Cardiac muscle cell (in vitro differentiated cells and primary cell): ENCODE measurements around the gene RAPH1. TPM values are rescaled to one million over a fixed set of nuclear protein-coding genes. Genes with fewer than 3 reads are reported as not detected.
"Not testable (repeated sequence)": the region's sequence is repeated elsewhere in the genome, so short reads cannot be mapped to it uniquely, and the experiment has no call there.

Source experiments
- DNase-seq, 2 donors: peaks; one replicate each; pipeline versions ENCODE4 v3.0.0 to v3.0.0-alpha.2; 2010 to 2017; ENCODE audit warnings: low read depth in 1 of 2, low spot score in 1 of 2
- H3K27ac ChIP-seq: fragments of 200-600 bp; sonication (generic); 2 replicates; pipeline ENCODE4 v1.5.1; 2016
- H3K27me3 ChIP-seq: fragments of 200-600 bp; sonication (generic); 2 replicates; pipeline ENCODE4 v1.6.0; 2016; ENCODE audit warnings: control low read depth
- H3K36me3 ChIP-seq: fragments of 200-600 bp; sonication (generic); 2 replicates; pipeline ENCODE4 v1.5.1; 2016; ENCODE audit warnings: control low read depth
- H3K4me1 ChIP-seq: fragments of 200-600 bp; sonication (generic); 2 replicates; pipeline ENCODE4 v1.8.1; 2017; ENCODE audit warnings: low read depth, mild to moderate bottlenecking, mixed run types
- H3K4me3 ChIP-seq: fragments of 200-600 bp; sonication (generic); 2 replicates; pipeline ENCODE4 v1.5.1; 2016; ENCODE audit warnings: mild to moderate bottlenecking
- H3K9me3 ChIP-seq: fragments of 200-600 bp; sonication (generic); 2 replicates; pipeline ENCODE4 v1.5.1; 2017; ENCODE audit warnings: low read depth, mild to moderate bottlenecking, control low read depth
- CTCF ChIP-seq: IDR thresholded peaks from 2 replicates; pipeline ENCODE4 v1.5.1; 2012; ENCODE audit warnings: low read depth, mild to moderate bottlenecking, low read length
- polyA plus RNA-seq: library from polyadenylated mRNA; unstranded; fragments of >200 nt; fragmentation: Nextera tagmentation; extraction: Ambion mirVana; gene quantifications from 2 replicates; pipeline ENCODE4 v1.2.1, GENCODE V29; 2016
- total RNA-seq: library from RNA; depleted of rRNA; stranded (reverse); fragments of >200 nt; gene quantifications from 2 replicates; pipeline ENCODE4 v1.2.3, GENCODE V29; 2016

RAPH1 gene
- total and polyA plus RNA-seq, 2 experiments from 2014 or later, result 3.4 to 36.5 TPM

- Histone ChIP-seq H3K4me3 (no peak overlapping the region), H3K36me3 (peaks cover 17% of the 10 kb centered on the region), H3K27me3 (no peaks in the 10 kb centered on the region), H3K9me3 (no peaks in the 10 kb centered on the region), H3K4me1 (no peaks in the 10 kb centered on the region), H3K27ac (peak overlapping the region; percentile 44)
- no peak for TF ChIP-seq CTCF
- DNase-seq, result peak in 1 of 2 donors; percentile 11
These were observed 140.4 kb downstream of the RAPH1 start for GRCh38 chr2:203394519-203395227.

- not testable (repeated sequence) for H3K27ac ChIP-seq, DNase-seq, H3K4me1 ChIP-seq, H3K4me3 ChIP-seq, H3K9me3 ChIP-seq, H3K27me3 ChIP-seq, H3K36me3 ChIP-seq
These were observed 146.9 kb downstream of the RAPH1 start for GRCh38 chr2:203388153-203388552.

GRCh38 chr2:203383038-203383437, 152.1 kb downstream of the RAPH1 start:
- peaks cover 3% of the 10 kb centered on the region for H3K36me3 ChIP-seq

GRCh38 chr2:203379156-203379555, 155.9 kb downstream of the RAPH1 start:
- Histone ChIP-seq H3K36me3 (peaks cover 3% of the 10 kb centered on the region), H3K4me1 (no peaks in the 10 kb centered on the region), H3K9me3 (no peaks in the 10 kb centered on the region), H3K27me3 (no peaks in the 10 kb centered on the region), H3K27ac (no peak overlapping the region), H3K4me3 (no peak overlapping the region)
- no peak for TF ChIP-seq CTCF
- no peak for DNase-seq

More at GRCh38 chr2:203383038-203383437, 152.1 kb downstream of the RAPH1 start:
- no peaks in the 10 kb centered on the region for H3K4me1 ChIP-seq
- H3K27me3 ChIP-seq, result no peaks in the 10 kb centered on the region
- H3K9me3 ChIP-seq, result no peaks in the 10 kb centered on the region
- no peak overlapping the region for H3K4me3 ChIP-seq
- no peak for TF ChIP-seq CTCF
- DNase-seq, result no peak
- peak overlapping the region; percentile 18 for H3K27ac ChIP-seq

GRCh38 chr2:203376173-203376572, 158.9 kb downstream of the RAPH1 start:
- TF ChIP-seq CTCF, result no peak
- Histone ChIP-seq H3K36me3 (no peaks in the 10 kb centered on the region), H3K4me3 (no peak overlapping the region), H3K4me1 (no peaks in the 10 kb centered on the region), H3K27me3 (no peaks in the 10 kb centered on the region), H3K27ac (no peak overlapping the region), H3K9me3 (no peaks in the 10 kb centered on the region)
- DNase-seq, result no peak

- H3K27me3 ChIP-seq, H3K9me3 ChIP-seq, H3K27ac ChIP-seq, H3K36me3 ChIP-seq, H3K4me3 ChIP-seq, H3K4me1 ChIP-seq, DNase-seq: not testable (repeated sequence)
These were observed 162.4 kb downstream of the RAPH1 start for GRCh38 chr2:203372706-203373105.
